ENCODE results near the gene FAM237A.

DNA sequence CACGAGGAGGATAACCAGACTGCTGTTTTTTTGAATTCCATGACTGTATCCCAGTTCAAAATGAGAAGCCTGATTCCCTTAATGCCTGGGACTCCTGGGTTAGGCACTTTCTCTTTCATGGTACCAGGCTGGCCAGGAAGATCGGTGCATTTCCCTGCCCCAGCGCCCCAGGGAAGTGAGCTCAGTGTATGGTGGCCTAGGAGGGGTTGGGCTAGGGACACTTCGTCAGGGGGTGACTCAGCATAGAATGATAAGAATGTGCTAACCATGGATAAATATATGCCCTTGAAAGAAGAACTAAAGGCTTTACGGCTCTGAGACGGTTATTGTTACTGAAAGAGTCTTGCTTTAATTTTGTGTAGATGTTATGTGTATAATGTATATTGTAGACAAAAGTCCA, 27.5 kb upstream of the FAM237A start:
- TF ChIP-seq, protein P1, sequence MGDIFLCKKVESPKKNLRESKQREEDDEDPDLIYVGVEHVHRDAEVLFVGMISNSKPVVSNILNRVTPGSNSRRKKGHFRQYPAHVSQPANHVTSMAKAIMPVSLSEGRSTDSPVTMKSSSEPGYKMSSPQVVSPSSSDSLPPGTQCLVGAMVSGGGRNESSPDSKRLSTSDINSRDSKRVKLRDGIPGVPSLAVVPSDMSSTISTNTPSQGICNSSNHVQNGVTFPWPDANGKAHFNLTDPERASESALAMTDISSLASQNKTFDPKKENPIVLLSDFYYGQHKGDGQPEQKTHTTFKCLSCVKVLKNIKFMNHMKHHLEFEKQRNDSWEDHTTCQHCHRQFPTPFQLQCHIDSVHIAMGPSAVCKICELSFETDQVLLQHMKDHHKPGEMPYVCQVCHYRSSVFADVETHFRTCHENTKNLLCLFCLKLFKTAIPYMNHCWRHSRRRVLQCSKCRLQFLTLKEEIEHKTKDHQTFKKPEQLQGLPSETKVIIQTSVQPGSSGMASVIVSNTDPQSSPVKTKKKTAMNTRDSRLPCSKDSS (IDR thresholded peaks at IDR 0.05; ENCODE audit: low read depth, partially characterized antibody), result no peak
- TF ChIP-seq BHLHE40 (IDR thresholded peaks at IDR 0.05; ENCODE audit: low read length) (no peak), ZC3H8 (IDR thresholded peaks at IDR 0.05) (no peak), YY1 (IDR thresholded peaks at IDR 0.05; ENCODE audit: borderline replicate concordance in 1 of 3, control insufficient read depth in 1 of 3, extremely low read depth in 1 of 3, insufficient read depth in 3 of 3, insufficient read length in 1 of 3, insufficient replicate concordance in 2 of 3, low read depth in 1 of 3, low read length in 2 of 3) (no peak), TARDBP (IDR thresholded peaks at IDR 0.05) (no peak), GTF2A2 (tag; IDR thresholded peaks at IDR 0.05) (no peak), RCOR1 (IDR thresholded peaks at IDR 0.05; ENCODE audit: borderline replicate concordance in 1 of 2, low read depth in 2 of 2, low read length in 2 of 2) (no peak), ARID1B (IDR thresholded peaks at IDR 0.05) (no peak), HNRNPUL1 (IDR thresholded peaks at IDR 0.05; ENCODE audit: low read length) (no peak), SMARCC2 (IDR thresholded peaks at IDR 0.05; ENCODE audit: low read depth) (no peak)
- TF ChIP-seq, protein P2, sequence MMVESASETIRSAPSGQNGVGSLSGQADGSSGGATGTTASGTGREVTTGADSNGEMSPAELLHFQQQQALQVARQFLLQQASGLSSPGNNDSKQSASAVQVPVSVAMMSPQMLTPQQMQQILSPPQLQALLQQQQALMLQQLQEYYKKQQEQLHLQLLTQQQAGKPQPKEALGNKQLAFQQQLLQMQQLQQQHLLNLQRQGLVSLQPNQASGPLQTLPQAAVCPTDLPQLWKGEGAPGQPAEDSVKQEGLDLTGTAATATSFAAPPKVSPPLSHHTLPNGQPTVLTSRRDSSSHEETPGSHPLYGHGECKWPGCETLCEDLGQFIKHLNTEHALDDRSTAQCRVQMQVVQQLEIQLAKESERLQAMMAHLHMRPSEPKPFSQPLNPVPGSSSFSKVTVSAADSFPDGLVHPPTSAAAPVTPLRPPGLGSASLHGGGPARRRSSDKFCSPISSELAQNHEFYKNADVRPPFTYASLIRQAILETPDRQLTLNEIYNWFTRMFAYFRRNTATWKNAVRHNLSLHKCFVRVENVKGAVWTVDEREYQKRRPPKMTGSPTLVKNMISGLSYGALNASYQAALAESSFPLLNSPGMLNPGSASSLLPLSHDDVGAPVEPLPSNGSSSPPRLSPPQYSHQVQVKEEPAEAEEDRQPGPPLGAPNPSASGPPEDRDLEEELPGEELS (CRISPR knock-in tag; IDR thresholded peaks at IDR 0.05; ENCODE audit: borderline replicate concordance), result no peak
- TF ChIP-seq, protein P3, sequence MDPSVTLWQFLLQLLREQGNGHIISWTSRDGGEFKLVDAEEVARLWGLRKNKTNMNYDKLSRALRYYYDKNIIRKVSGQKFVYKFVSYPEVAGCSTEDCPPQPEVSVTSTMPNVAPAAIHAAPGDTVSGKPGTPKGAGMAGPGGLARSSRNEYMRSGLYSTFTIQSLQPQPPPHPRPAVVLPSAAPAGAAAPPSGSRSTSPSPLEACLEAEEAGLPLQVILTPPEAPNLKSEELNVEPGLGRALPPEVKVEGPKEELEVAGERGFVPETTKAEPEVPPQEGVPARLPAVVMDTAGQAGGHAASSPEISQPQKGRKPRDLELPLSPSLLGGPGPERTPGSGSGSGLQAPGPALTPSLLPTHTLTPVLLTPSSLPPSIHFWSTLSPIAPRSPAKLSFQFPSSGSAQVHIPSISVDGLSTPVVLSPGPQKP (CRISPR knock-in tag; IDR thresholded peaks at IDR 0.05), result no peak
- TF ChIP-seq, protein P4, sequence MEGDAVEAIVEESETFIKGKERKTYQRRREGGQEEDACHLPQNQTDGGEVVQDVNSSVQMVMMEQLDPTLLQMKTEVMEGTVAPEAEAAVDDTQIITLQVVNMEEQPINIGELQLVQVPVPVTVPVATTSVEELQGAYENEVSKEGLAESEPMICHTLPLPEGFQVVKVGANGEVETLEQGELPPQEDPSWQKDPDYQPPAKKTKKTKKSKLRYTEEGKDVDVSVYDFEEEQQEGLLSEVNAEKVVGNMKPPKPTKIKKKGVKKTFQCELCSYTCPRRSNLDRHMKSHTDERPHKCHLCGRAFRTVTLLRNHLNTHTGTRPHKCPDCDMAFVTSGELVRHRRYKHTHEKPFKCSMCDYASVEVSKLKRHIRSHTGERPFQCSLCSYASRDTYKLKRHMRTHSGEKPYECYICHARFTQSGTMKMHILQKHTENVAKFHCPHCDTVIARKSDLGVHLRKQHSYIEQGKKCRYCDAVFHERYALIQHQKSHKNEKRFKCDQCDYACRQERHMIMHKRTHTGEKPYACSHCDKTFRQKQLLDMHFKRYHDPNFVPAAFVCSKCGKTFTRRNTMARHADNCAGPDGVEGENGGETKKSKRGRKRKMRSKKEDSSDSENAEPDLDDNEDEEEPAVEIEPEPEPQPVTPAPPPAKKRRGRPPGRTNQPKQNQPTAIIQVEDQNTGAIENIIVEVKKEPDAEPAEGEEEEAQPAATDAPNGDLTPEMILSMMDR (IDR thresholded peaks at IDR 0.05 in 2 of 3, conservative IDR thresholded peaks at IDR 0.05 in 1 of 3; ENCODE audit: insufficient read depth in 2 of 3, low read depth in 1 of 3, low read length in 3 of 3), result no peak
- TF ChIP-seq, protein P5, sequence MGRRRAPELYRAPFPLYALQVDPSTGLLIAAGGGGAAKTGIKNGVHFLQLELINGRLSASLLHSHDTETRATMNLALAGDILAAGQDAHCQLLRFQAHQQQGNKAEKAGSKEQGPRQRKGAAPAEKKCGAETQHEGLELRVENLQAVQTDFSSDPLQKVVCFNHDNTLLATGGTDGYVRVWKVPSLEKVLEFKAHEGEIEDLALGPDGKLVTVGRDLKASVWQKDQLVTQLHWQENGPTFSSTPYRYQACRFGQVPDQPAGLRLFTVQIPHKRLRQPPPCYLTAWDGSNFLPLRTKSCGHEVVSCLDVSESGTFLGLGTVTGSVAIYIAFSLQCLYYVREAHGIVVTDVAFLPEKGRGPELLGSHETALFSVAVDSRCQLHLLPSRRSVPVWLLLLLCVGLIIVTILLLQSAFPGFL (CRISPR knock-in tag; IDR thresholded peaks at IDR 0.05), result no peak
